WTC11 (cell line): ENCODE data around the gene THBD. TPM values are rescaled to one million over a fixed set of nuclear protein-coding genes. Genes with fewer than 3 reads are reported as not detected.
"Not testable (repeated sequence)": the region's sequence is repeated elsewhere in the genome, so short reads cannot be mapped to it uniquely, and the experiment has no call there.

ENCODE experiments used
- ATAC-seq: fragments of 200-7000 bp; cut with Tn5 transposase; 2 replicates; pipeline ENCODE4 v1.10.0; 2021; ENCODE audit warnings: mild to moderate bottlenecking, moderate library complexity
- CTCF ChIA-PET: fragments of 300-600 bp; sonication (Branson Sonifier 250); formaldehyde crosslinking; loops from one replicate; lab custom pipeline; 2021; ENCODE audit warnings: antibody characterized with exemption; lab: Charles Lee
- POLR2A ChIA-PET: fragments of 350-600 bp; sonication (Branson Sonifier 250); formaldehyde crosslinking; loops from one replicate; lab custom pipeline; 2021; ENCODE audit warnings: antibody characterized with exemption; lab: Charles Lee
- DNase-seq: peaks from one replicate; pipeline ENCODE4 v3.0.0; 2021; ENCODE audit warnings: low spot score
- H3K27ac Mint-ChIP-seq: 2 replicates; pipeline ENCODE4 v1.8.0; 2021; ENCODE audit warnings: mixed read lengths
- H3K27me3 Mint-ChIP-seq: 2 replicates; pipeline ENCODE4 v1.8.0; 2021; ENCODE audit warnings: low read depth, mild to moderate bottlenecking, moderate library complexity, mixed read lengths
- H3K36me3 Mint-ChIP-seq: 2 replicates; pipeline ENCODE4 v1.8.0; 2021; ENCODE audit warnings: mixed read lengths
- H3K4me1 Mint-ChIP-seq: 2 replicates; pipeline ENCODE4 v1.8.0; 2022; ENCODE audit warnings: mixed read lengths
- H3K4me3 Mint-ChIP-seq: 2 replicates; pipeline ENCODE4 v1.8.0; 2021; ENCODE audit warnings: mild to moderate bottlenecking, moderate library complexity, mixed read lengths
- H3K9me3 Mint-ChIP-seq: 2 replicates; pipeline ENCODE4 v1.8.0; 2021; ENCODE audit warnings: mixed read lengths
- ATF1 ChIP-seq: sonication (generic); formaldehyde crosslinking; IDR thresholded peaks from 2 replicates; pipeline ENCODE4 v1.8.1; 2023; ENCODE audit warnings: mild to moderate bottlenecking, moderate library complexity, missing genetic modification reagents
- CREB1 ChIP-seq: sonication (generic); formaldehyde crosslinking; IDR thresholded peaks from 2 replicates; pipeline ENCODE4 v1.8.0; 2023; ENCODE audit warnings: mild to moderate bottlenecking, missing genetic modification reagents
- CTCF ChIP-seq: fragments of 200-600 bp; IDR thresholded peaks from 2 replicates; pipeline ENCODE4 v1.8.0; 2022; ENCODE audit warnings: antibody characterized with exemption
- ELF4 ChIP-seq: sonication (generic); formaldehyde crosslinking; IDR thresholded peaks from 2 replicates; pipeline ENCODE4 v1.8.1; 2022; ENCODE audit warnings: low read depth, mild to moderate bottlenecking, moderate library complexity, missing genetic modification reagents
- EMX1 ChIP-seq: fragments of 250-450 bp; sonication (Bioruptor Pico); IDR thresholded peaks from 2 replicates; pipeline ENCODE4 v1.8.0; 2021; ENCODE audit warnings: mild to moderate bottlenecking
- ETV6 ChIP-seq: sonication (generic); formaldehyde crosslinking; IDR thresholded peaks from 2 replicates; pipeline ENCODE4 v1.8.1; 2022; ENCODE audit warnings: mild to moderate bottlenecking, missing genetic modification reagents
- FOXJ3 ChIP-seq: sonication (generic); formaldehyde crosslinking; IDR thresholded peaks from 2 replicates; pipeline ENCODE4 v1.9.0; 2021; ENCODE audit warnings: missing genetic modification reagents, mild to moderate bottlenecking, borderline replicate concordance
- JAZF1 ChIP-seq: fragments of 250-450 bp; sonication (Bioruptor Pico); IDR thresholded peaks from 2 replicates; pipeline ENCODE4 v1.9.0; 2021; ENCODE audit warnings: moderate library complexity, mild to moderate bottlenecking, inconsistent platforms
- MXD4 ChIP-seq: fragments of 250-450 bp; sonication (Bioruptor Pico); IDR thresholded peaks from 2 replicates; pipeline ENCODE4 v1.8.0; 2021; ENCODE audit warnings: mild to moderate bottlenecking, moderate library complexity, borderline replicate concordance
- NFATC4 ChIP-seq: fragments of 250-450 bp; sonication (Bioruptor Pico); IDR thresholded peaks from 2 replicates; pipeline ENCODE4 v1.9.0; 2021; ENCODE audit warnings: mild to moderate bottlenecking
- NFYB ChIP-seq: sonication (generic); formaldehyde crosslinking; conservative IDR thresholded peaks from 2 replicates; pipeline ENCODE4 v1.8.0; 2022; ENCODE audit warnings: low read depth, missing genetic modification reagents
- NR2C2 ChIP-seq: sonication (generic); formaldehyde crosslinking; IDR thresholded peaks from 2 replicates; pipeline ENCODE4 v1.8.0; 2022; ENCODE audit warnings: mild to moderate bottlenecking, missing genetic modification reagents
- TCF7 ChIP-seq: sonication (generic); formaldehyde crosslinking; IDR thresholded peaks from 2 replicates; pipeline ENCODE4 v1.8.0; 2022; ENCODE audit warnings: mild to moderate bottlenecking, low read depth, missing genetic modification reagents, moderate library complexity
- USF2 ChIP-seq: sonication (generic); formaldehyde crosslinking; IDR thresholded peaks from 2 replicates; pipeline ENCODE4 v1.8.1; 2023; ENCODE audit warnings: mild to moderate bottlenecking, missing genetic modification reagents, moderate library complexity
- ZNF121 ChIP-seq: sonication (generic); formaldehyde crosslinking; IDR thresholded peaks from 2 replicates; pipeline ENCODE4 v1.8.0; 2023; ENCODE audit warnings: missing genetic modification reagents
- ZNF219 ChIP-seq: sonication (generic); formaldehyde crosslinking; IDR thresholded peaks from 2 replicates; pipeline ENCODE4 v1.8.0; 2023; ENCODE audit warnings: missing genetic modification reagents, mild to moderate bottlenecking, borderline replicate concordance
- ZNF317 ChIP-seq: sonication (generic); formaldehyde crosslinking; IDR thresholded peaks from 2 replicates; pipeline ENCODE4 v1.8.1; 2023; ENCODE audit warnings: low read depth, mild to moderate bottlenecking, moderate library complexity, missing genetic modification reagents, borderline replicate concordance
- ZNF423 ChIP-seq: fragments of 250-450 bp; sonication (Bioruptor Pico); IDR thresholded peaks from 2 replicates; pipeline ENCODE4 v2.1.2; 2022; ENCODE audit warnings: mild to moderate bottlenecking, moderate library complexity
- ZNF671 ChIP-seq: fragments of 250-450 bp; sonication (Bioruptor Pico); IDR thresholded peaks from 2 replicates; pipeline ENCODE4 v1.8.0; 2021; ENCODE audit warnings: mild to moderate bottlenecking
- total RNA-seq: library from RNA; stranded (reverse); gene quantifications from 3 replicates; pipeline ENCODE4 v1.2.3, GENCODE V29; 2021
- TF ChIP-seq, protein P1 (sequence below): fragments of 250-450 bp; sonication (Bioruptor Pico); IDR thresholded peaks from 2 replicates; pipeline ENCODE4 v1.9.0; 2021; ENCODE audit warnings: mild to moderate bottlenecking, borderline replicate concordance
- TF ChIP-seq, protein P2 (sequence below): fragments of 250-450 bp; sonication (Bioruptor Pico); IDR thresholded peaks from 2 replicates; pipeline ENCODE4 v1.8.0; 2021; ENCODE audit warnings: mild to moderate bottlenecking
- TF ChIP-seq, protein P3 (sequence below): sonication (generic); formaldehyde crosslinking; IDR thresholded peaks from 2 replicates; pipeline ENCODE4 v1.8.0; 2023; ENCODE audit warnings: missing genetic modification reagents, mild to moderate bottlenecking, borderline replicate concordance

Gene THBD
- total RNA-seq, 1 experiment from 2014 or later, result 1.0 TPM

- TF ChIP-seq, protein P1, sequence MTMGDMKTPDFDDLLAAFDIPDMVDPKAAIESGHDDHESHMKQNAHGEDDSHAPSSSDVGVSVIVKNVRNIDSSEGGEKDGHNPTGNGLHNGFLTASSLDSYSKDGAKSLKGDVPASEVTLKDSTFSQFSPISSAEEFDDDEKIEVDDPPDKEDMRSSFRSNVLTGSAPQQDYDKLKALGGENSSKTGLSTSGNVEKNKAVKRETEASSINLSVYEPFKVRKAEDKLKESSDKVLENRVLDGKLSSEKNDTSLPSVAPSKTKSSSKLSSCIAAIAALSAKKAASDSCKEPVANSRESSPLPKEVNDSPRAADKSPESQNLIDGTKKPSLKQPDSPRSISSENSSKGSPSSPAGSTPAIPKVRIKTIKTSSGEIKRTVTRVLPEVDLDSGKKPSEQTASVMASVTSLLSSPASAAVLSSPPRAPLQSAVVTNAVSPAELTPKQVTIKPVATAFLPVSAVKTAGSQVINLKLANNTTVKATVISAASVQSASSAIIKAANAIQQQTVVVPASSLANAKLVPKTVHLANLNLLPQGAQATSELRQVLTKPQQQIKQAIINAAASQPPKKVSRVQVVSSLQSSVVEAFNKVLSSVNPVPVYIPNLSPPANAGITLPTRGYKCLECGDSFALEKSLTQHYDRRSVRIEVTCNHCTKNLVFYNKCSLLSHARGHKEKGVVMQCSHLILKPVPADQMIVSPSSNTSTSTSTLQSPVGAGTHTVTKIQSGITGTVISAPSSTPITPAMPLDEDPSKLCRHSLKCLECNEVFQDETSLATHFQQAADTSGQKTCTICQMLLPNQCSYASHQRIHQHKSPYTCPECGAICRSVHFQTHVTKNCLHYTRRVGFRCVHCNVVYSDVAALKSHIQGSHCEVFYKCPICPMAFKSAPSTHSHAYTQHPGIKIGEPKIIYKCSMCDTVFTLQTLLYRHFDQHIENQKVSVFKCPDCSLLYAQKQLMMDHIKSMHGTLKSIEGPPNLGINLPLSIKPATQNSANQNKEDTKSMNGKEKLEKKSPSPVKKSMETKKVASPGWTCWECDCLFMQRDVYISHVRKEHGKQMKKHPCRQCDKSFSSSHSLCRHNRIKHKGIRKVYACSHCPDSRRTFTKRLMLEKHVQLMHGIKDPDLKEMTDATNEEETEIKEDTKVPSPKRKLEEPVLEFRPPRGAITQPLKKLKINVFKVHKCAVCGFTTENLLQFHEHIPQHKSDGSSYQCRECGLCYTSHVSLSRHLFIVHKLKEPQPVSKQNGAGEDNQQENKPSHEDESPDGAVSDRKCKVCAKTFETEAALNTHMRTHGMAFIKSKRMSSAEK, result no peak
- TF ChIP-seq NFATC4 (CRISPR knock-in tag) (no peak), FOXJ3 (CRISPR knock-in tag) (no peak)
Observed at GRCh38 chr20:23029324-23029723, 20.1 kb downstream of the THBD start (continued).

DNA sequence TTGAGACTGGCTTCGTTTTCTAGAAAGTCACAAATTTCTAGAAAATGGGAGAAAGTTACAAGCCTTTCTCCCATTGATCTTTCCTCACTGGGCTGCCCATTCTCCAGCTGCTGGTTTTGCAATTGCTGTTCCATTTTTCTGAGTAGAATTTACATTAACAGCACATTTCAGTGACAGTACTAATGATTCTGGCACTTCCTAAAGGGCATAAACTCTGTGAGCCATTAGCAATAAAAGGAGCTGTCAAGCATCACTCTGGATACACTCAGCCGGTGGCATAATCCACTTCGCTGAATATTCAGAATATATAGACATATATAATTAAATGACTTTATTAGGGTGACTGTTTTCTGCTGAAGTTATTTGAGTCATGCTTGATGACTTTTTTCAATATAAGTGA is 21.1 kb downstream of the THBD start:
- ATAC-seq, result no peak
- CTCF ChIA-PET, result interaction anchor here (0.6 kb wide), 1 partner anchor 336 kb away, joined by 3 read pairs; no protein-coding TSS in a partner anchor
- TF ChIP-seq FOXJ3 (CRISPR knock-in tag), result no peak
- TF ChIP-seq USF2 (CRISPR knock-in tag), result no peak
- no peak for TF ChIP-seq NR2C2
- TF ChIP-seq NFYB, result no peak
- TF ChIP-seq JAZF1, result no peak
- TF ChIP-seq CTCF, result no peak
- no peak for DNase-seq
- no peaks in the 10 kb centered on the region for H3K9me3 Mint-ChIP-seq
- no peak overlapping the region for H3K27ac Mint-ChIP-seq
- H3K27me3 Mint-ChIP-seq, result peaks cover 13% of the 10 kb centered on the region
- peaks cover 10% of the 10 kb centered on the region for H3K4me1 Mint-ChIP-seq
- no peaks in the 10 kb centered on the region for H3K36me3 Mint-ChIP-seq
- H3K4me3 Mint-ChIP-seq, result no peak overlapping the region
- POLR2A ChIA-PET, result no interaction called here

DNA sequence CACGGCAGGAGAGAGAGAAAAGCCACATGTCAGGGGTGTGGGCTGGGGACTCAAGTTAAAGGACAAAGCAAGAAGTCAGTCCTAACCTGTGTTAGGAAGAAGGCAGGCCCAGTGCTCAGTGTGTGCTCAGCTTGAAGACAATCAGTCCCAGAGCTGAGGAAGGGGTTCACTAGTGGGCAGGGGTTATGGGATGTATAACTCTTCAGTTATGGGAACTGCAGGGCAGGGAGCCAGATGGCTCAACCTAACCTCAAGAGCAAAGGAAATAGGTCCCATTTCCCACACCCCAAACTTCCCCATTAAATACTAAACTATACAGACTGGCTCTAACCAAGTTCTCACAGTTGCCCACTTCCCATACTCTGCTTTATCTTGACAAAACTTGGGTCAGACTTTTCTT is 21.8 kb downstream of the THBD start:
- TF ChIP-seq ELF4 (CRISPR knock-in tag) (no peak), ZNF317 (CRISPR knock-in tag) (no peak), CREB1 (CRISPR knock-in tag) (no peak), ZNF671 (no peak), ZNF121 (CRISPR knock-in tag) (no peak), ZNF423 (CRISPR knock-in tag) (no peak), ZNF219 (CRISPR knock-in tag) (no peak), ATF1 (no peak), MXD4 (no peak), EMX1 (CRISPR knock-in tag) (no peak), TCF7 (CRISPR knock-in tag) (no peak), ETV6 (no peak)
- TF ChIP-seq, protein P2, sequence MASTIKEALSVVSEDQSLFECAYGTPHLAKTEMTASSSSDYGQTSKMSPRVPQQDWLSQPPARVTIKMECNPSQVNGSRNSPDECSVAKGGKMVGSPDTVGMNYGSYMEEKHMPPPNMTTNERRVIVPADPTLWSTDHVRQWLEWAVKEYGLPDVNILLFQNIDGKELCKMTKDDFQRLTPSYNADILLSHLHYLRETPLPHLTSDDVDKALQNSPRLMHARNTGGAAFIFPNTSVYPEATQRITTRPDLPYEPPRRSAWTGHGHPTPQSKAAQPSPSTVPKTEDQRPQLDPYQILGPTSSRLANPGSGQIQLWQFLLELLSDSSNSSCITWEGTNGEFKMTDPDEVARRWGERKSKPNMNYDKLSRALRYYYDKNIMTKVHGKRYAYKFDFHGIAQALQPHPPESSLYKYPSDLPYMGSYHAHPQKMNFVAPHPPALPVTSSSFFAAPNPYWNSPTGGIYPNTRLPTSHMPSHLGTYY, result no peak
- TF ChIP-seq, protein P3, sequence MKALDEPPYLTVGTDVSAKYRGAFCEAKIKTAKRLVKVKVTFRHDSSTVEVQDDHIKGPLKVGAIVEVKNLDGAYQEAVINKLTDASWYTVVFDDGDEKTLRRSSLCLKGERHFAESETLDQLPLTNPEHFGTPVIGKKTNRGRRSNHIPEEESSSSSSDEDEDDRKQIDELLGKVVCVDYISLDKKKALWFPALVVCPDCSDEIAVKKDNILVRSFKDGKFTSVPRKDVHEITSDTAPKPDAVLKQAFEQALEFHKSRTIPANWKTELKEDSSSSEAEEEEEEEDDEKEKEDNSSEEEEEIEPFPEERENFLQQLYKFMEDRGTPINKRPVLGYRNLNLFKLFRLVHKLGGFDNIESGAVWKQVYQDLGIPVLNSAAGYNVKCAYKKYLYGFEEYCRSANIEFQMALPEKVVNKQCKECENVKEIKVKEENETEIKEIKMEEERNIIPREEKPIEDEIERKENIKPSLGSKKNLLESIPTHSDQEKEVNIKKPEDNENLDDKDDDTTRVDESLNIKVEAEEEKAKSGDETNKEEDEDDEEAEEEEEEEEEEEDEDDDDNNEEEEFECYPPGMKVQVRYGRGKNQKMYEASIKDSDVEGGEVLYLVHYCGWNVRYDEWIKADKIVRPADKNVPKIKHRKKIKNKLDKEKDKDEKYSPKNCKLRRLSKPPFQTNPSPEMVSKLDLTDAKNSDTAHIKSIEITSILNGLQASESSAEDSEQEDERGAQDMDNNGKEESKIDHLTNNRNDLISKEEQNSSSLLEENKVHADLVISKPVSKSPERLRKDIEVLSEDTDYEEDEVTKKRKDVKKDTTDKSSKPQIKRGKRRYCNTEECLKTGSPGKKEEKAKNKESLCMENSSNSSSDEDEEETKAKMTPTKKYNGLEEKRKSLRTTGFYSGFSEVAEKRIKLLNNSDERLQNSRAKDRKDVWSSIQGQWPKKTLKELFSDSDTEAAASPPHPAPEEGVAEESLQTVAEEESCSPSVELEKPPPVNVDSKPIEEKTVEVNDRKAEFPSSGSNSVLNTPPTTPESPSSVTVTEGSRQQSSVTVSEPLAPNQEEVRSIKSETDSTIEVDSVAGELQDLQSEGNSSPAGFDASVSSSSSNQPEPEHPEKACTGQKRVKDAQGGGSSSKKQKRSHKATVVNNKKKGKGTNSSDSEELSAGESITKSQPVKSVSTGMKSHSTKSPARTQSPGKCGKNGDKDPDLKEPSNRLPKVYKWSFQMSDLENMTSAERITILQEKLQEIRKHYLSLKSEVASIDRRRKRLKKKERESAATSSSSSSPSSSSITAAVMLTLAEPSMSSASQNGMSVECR (CRISPR knock-in tag), result no peak
- ChIA-PET CTCF (interaction anchor here (1.1 kb wide), 1 partner anchor 53 kb away, joined by 4 read pairs; no protein-coding TSS in a partner anchor), POLR2A (no interaction called here)
- ATAC-seq, result no peak
- no peak overlapping the region for H3K4me3 Mint-ChIP-seq
- DNase-seq, result no peak
- no peaks in the 10 kb centered on the region for H3K36me3 Mint-ChIP-seq
- peaks cover 6% of the 10 kb centered on the region for H3K27me3 Mint-ChIP-seq
- no peak overlapping the region for H3K27ac Mint-ChIP-seq
- H3K9me3 Mint-ChIP-seq, result no peaks in the 10 kb centered on the region
- H3K4me1 Mint-ChIP-seq, result peaks cover 10% of the 10 kb centered on the region

DNA sequence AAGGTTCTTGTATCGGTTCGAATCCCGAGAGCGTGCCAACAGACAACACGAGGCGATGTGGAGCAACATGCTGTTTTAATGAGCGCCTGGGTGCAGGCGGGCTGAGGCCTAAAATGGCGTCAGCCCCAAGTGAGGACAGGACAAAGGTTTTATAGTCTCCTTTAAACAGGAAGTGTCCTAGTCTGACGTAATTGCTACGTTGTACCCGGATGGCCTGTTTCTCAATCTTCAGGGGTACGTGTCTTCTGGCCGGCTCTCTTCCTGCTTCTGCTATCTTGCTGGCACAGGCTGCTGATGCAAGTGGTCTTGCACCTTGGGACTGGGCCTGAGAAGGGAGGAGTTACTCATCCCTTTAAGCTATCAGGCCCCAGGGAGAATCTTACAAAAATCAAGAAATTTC is 24.0 kb downstream of the THBD start:
- DNase-seq, H3K27me3 Mint-ChIP-seq, ATAC-seq, H3K4me3 Mint-ChIP-seq, CTCF ChIA-PET, H3K36me3 Mint-ChIP-seq, POLR2A ChIA-PET, H3K27ac Mint-ChIP-seq, H3K9me3 Mint-ChIP-seq: not testable (repeated sequence)
- peaks cover 10% of the 10 kb centered on the region for H3K4me1 Mint-ChIP-seq
